Measurements from ENCODE around the gene ZFP57. TPM values are rescaled to one million over a fixed set of nuclear protein-coding genes. Genes with fewer than 3 reads are reported as not detected.

Gene ZFP57
- total and polyA plus RNA-seq, 2 of the 13 experiments (the other 11 are each of a cell fraction or from before 2014, with no cell fraction given) = not detected

GRCh38 chr6:29629571-29629970, 51.4 kb downstream of the ZFP57 start:
- CTCF ChIA-PET (ENCODE audit: low intra/inter-chr PET ratio, low total read pairs) = no interaction called here

More at GRCh38 chr6:29629571-29629970, 51.4 kb downstream of the ZFP57 start:
- Histone ChIP-seq H2AFZ (ENCODE audit: low read length) (no peak overlapping the region), H3K9ac (ENCODE audit: insufficient read depth, low read depth, low read length) (no peak overlapping the region), H4K20me1 (ENCODE audit: insufficient read depth, low read length) (no peaks in the 10 kb centered on the region; the same call in 1 of the 2 replicates), H3K4me2 (ENCODE audit: low read depth, low read length) (no peak overlapping the region), H3K27ac (ENCODE audit: extremely low read length, insufficient read depth, low read length) (no peak overlapping the region), H3K79me2 (ENCODE audit: insufficient read depth, low read length) (no peaks in the 10 kb centered on the region), H3K4me3 (replicated peaks in 1 of 3; ENCODE audit: insufficient read depth in 1 of 3, low read depth in 2 of 3, low read length in 3 of 3) (no peak overlapping the region), H3K36me3 (replicated peaks in 1 of 2; ENCODE audit: control insufficient read depth in 1 of 2, insufficient read depth in 2 of 2, low read length in 2 of 2) (no peaks in the 10 kb centered on the region), H3K4me1 (ENCODE audit: insufficient read depth, low read length) (peaks cover 27% of the 10 kb centered on the region), H3K9me3 (ENCODE audit: low read length) (no peaks in the 10 kb centered on the region), H3K27me3 (ENCODE audit: control insufficient read depth in 1 of 2, insufficient read depth in 2 of 2, low read length in 2 of 2) (peaks cover 5 to 72% of the 10 kb centered on the region in 2 experiments)
- BruUV-seq (replicated peaks) = no TSS peak
- in situ Hi-C loops (cut with HindIII; ENCODE audit: extremely low pct_ligation_motif_present, low pct_unique_long_range_greater_than_20kb) (no loop called here), intact Hi-C loops (cut with micrococcal nuclease; ENCODE audit: unreplicated experiment) (no loop called here)
- POLR2A ChIA-PET = no interaction called here
- TF ChIP-seq HNRNPK (IDR thresholded peaks at IDR 0.05; ENCODE audit: low read depth, low read length, poor library complexity, severe bottlenecking) = no peak
- no peak for TF ChIP-seq NFYC (CRISPR knock-in tag; IDR thresholded peaks at IDR 0.05)
- TF ChIP-seq ZNF234 (CRISPR knock-in tag; conservative IDR thresholded peaks at IDR 0.05) = no peak
- no peak for TF ChIP-seq SALL1 (CRISPR knock-in tag; IDR thresholded peaks at IDR 0.05)
- no peak for TF ChIP-seq ZNF274 (CRISPR knock-in tag; IDR thresholded peaks at IDR 0.05)
- no peak for TF ChIP-seq ZNF225 (CRISPR knock-in tag; IDR thresholded peaks at IDR 0.05)
- TF ChIP-seq MXD4 (CRISPR knock-in tag; IDR thresholded peaks at IDR 0.05) = no peak
- no peak for TF ChIP-seq FOSL2 (CRISPR knock-in tag; IDR thresholded peaks at IDR 0.05)
- TF ChIP-seq ZNF33A (CRISPR knock-in tag; IDR thresholded peaks at IDR 0.05; ENCODE audit: borderline replicate concordance) = no peak
- no peak for TF ChIP-seq ZNF883 (CRISPR knock-in tag; IDR thresholded peaks at IDR 0.05; ENCODE audit: not compliant biosample characterization)
- no peak for TF ChIP-seq AKAP8 (CRISPR knock-in tag; IDR thresholded peaks at IDR 0.05)
- TF ChIP-seq EED (CRISPR knock-in tag; IDR thresholded peaks at IDR 0.05) = no peak
- no peak for TF ChIP-seq DR1 (CRISPR knock-in tag; IDR thresholded peaks at IDR 0.05)
- TF ChIP-seq SAFB2 (CRISPR knock-in tag; IDR thresholded peaks at IDR 0.05; ENCODE audit: borderline replicate concordance, low read depth) = no peak
- TF ChIP-seq UBTF (CRISPR knock-in tag; IDR thresholded peaks at IDR 0.05) = no peak
- TF ChIP-seq ZBTB26 (CRISPR knock-in tag; IDR thresholded peaks at IDR 0.05; ENCODE audit: borderline replicate concordance) = no peak
- no peak for TF ChIP-seq ATF4 (CRISPR knock-in tag; IDR thresholded peaks at IDR 0.05)
- DNase-seq (ENCODE audit: low spot score) (no peak), FAIRE-seq (no peak), ATAC-seq (no peak)
- WGBS (ENCODE audit: low lambda C conversion rate) = 18% methylated on average over 2 of the region's 2 CpGs
